ENCODE measurements around the gene THSD4.
"Not testable (repeated sequence)": the region's sequence is repeated elsewhere in the genome, so short reads cannot be mapped to it uniquely, and the experiment has no call there.

The THSD4 gene

GRCh38 chr15:71212146-71212545 is 96.9 kb downstream of the THSD4 start:
- Histone ChIP-seq H3K36me3 (ENCODE audit: control insufficient read depth, insufficient read depth, low read length) (no peaks in the 10 kb centered on the region), H3K4me3 (ENCODE audit: low read length) (no peak overlapping the region), H3K27me3 (ENCODE audit: control insufficient read depth, insufficient read depth, low read length) (no peaks in the 10 kb centered on the region), H3K9ac (ENCODE audit: low read length) (no peak overlapping the region), H3K9me3 (ENCODE audit: control insufficient read depth, low read length) (no peaks in the 10 kb centered on the region), H3K4me1 (ENCODE audit: control insufficient read depth, insufficient read depth, low read length) (no peaks in the 10 kb centered on the region)

DNA sequence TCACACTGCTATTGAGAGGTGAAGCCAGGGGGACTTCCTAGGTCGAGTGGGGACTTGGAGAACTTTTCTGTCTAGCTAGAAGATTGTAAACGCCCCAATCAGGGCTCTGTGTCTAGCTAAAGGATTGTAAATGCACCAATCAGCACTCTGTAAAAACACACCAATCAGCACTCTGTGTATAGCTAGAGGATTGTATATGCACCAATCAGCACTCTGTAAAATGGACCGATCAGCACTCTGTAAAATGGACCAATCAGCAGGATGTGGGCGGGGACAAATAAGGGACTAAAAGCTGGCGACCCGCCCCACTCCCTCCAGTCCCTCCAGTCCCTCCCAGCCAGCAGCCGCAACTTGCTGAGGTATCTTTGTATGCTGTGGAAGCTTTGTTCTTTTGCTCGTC is 98.7 kb downstream of the THSD4 start:
- H3K36me3 ChIP-seq (ENCODE audit: control insufficient read depth, insufficient read depth, low read length); H3K4me3 ChIP-seq (ENCODE audit: low read length); H3K4me1 ChIP-seq (ENCODE audit: control insufficient read depth, insufficient read depth, low read length); H3K9ac ChIP-seq (ENCODE audit: low read length); H3K27me3 ChIP-seq (ENCODE audit: control insufficient read depth, insufficient read depth, low read length); H3K9me3 ChIP-seq (ENCODE audit: control insufficient read depth, low read length): not testable (repeated sequence)

GRCh38 chr15:71215126-71215894 is 100.0 kb downstream of the THSD4 start:
- H3K27me3 ChIP-seq (ENCODE audit: control insufficient read depth, insufficient read depth, low read length): no peaks in the 10 kb centered on the region
- H3K9me3 ChIP-seq (ENCODE audit: control insufficient read depth, low read length): no peaks in the 10 kb centered on the region
- H3K4me3 ChIP-seq (ENCODE audit: low read length): no peak overlapping the region
- no peaks in the 10 kb centered on the region for H3K4me1 ChIP-seq (ENCODE audit: control insufficient read depth, insufficient read depth, low read length)
- no peak overlapping the region for H3K9ac ChIP-seq (ENCODE audit: low read length)
- no peaks in the 10 kb centered on the region for H3K36me3 ChIP-seq (ENCODE audit: control insufficient read depth, insufficient read depth, low read length)

GRCh38 chr15:71218272-71218805 is 103.1 kb downstream of the THSD4 start:
- no peak overlapping the region for H3K4me3 ChIP-seq (ENCODE audit: low read length)
- no peak overlapping the region for H3K9ac ChIP-seq (ENCODE audit: low read length)
- H3K9me3 ChIP-seq (ENCODE audit: control insufficient read depth, low read length): no peaks in the 10 kb centered on the region
- H3K4me1 ChIP-seq (ENCODE audit: control insufficient read depth, insufficient read depth, low read length): peaks cover 4% of the 10 kb centered on the region
- no peaks in the 10 kb centered on the region for H3K36me3 ChIP-seq (ENCODE audit: control insufficient read depth, insufficient read depth, low read length)
- H3K27me3 ChIP-seq (ENCODE audit: control insufficient read depth, insufficient read depth, low read length): no peaks in the 10 kb centered on the region

- H3K4me1 ChIP-seq (ENCODE audit: control insufficient read depth, insufficient read depth, low read length): peaks cover 12% of the 10 kb centered on the region
- no peaks in the 10 kb centered on the region for H3K27me3 ChIP-seq (ENCODE audit: control insufficient read depth, insufficient read depth, low read length)
- H3K36me3 ChIP-seq (ENCODE audit: control insufficient read depth, insufficient read depth, low read length): no peaks in the 10 kb centered on the region
- H3K4me3 ChIP-seq (ENCODE audit: low read length): no peak overlapping the region
- H3K9ac ChIP-seq (ENCODE audit: low read length): no peak overlapping the region
- H3K9me3 ChIP-seq (ENCODE audit: control insufficient read depth, low read length): no peaks in the 10 kb centered on the region
Observed at GRCh38 chr15:71219101-71219500, 103.8 kb downstream of the THSD4 start.

- no peak overlapping the region for H3K9ac ChIP-seq (ENCODE audit: low read length)
- no peaks in the 10 kb centered on the region for H3K27me3 ChIP-seq (ENCODE audit: control insufficient read depth, insufficient read depth, low read length)
- H3K36me3 ChIP-seq (ENCODE audit: control insufficient read depth, insufficient read depth, low read length): no peaks in the 10 kb centered on the region
- no peak overlapping the region for H3K4me3 ChIP-seq (ENCODE audit: low read length)
- H3K4me1 ChIP-seq (ENCODE audit: control insufficient read depth, insufficient read depth, low read length): peaks cover 12% of the 10 kb centered on the region
- H3K9me3 ChIP-seq (ENCODE audit: control insufficient read depth, low read length): no peaks in the 10 kb centered on the region
Observed at GRCh38 chr15:71219645-71220044, 104.4 kb downstream of the THSD4 start.

GRCh38 chr15:71220828-71221227 is 105.6 kb downstream of the THSD4 start:
- Histone ChIP-seq H3K36me3 (ENCODE audit: control insufficient read depth, insufficient read depth, low read length) (no peaks in the 10 kb centered on the region), H3K4me1 (ENCODE audit: control insufficient read depth, insufficient read depth, low read length) (peaks cover 12% of the 10 kb centered on the region), H3K9ac (ENCODE audit: low read length) (no peak overlapping the region), H3K27me3 (ENCODE audit: control insufficient read depth, insufficient read depth, low read length) (no peaks in the 10 kb centered on the region), H3K4me3 (ENCODE audit: low read length) (no peak overlapping the region), H3K9me3 (ENCODE audit: control insufficient read depth, low read length) (no peaks in the 10 kb centered on the region)

DNA sequence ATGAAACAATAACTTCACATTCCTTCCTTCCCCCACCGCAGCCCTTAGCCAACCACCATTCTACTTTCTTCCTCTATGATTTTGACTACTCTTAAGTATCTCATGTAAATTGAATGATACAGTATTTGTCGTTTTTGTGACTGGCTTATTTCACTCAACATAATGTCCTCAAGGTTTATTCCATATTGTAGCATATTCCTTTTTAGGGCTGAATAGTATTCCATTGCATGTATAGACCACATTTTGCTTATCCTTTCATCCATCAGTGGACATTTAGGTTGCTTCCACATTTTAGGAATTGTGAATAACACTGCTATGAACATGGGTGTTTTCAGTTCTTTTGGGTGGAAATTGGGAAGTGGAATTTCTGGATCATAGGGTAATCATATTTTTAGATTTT is 106.1 kb downstream of the THSD4 start:
- Histone ChIP-seq H3K9ac (ENCODE audit: low read length) (no peak overlapping the region), H3K4me3 (ENCODE audit: low read length) (no peak overlapping the region), H3K27me3 (ENCODE audit: control insufficient read depth, insufficient read depth, low read length) (no peaks in the 10 kb centered on the region), H3K36me3 (ENCODE audit: control insufficient read depth, insufficient read depth, low read length) (no peaks in the 10 kb centered on the region), H3K4me1 (ENCODE audit: control insufficient read depth, insufficient read depth, low read length) (peaks cover 12% of the 10 kb centered on the region), H3K9me3 (ENCODE audit: control insufficient read depth, low read length) (no peaks in the 10 kb centered on the region)

GRCh38 chr15:71223516-71223915 is 108.2 kb downstream of the THSD4 start:
- Histone ChIP-seq H3K36me3 (ENCODE audit: control insufficient read depth, insufficient read depth, low read length) (no peaks in the 10 kb centered on the region), H3K27me3 (ENCODE audit: control insufficient read depth, insufficient read depth, low read length) (no peaks in the 10 kb centered on the region), H3K9ac (ENCODE audit: low read length) (no peak overlapping the region), H3K4me3 (ENCODE audit: low read length) (no peak overlapping the region), H3K4me1 (ENCODE audit: control insufficient read depth, insufficient read depth, low read length) (peaks cover 12% of the 10 kb centered on the region), H3K9me3 (ENCODE audit: control insufficient read depth, low read length) (no peaks in the 10 kb centered on the region)

DNA sequence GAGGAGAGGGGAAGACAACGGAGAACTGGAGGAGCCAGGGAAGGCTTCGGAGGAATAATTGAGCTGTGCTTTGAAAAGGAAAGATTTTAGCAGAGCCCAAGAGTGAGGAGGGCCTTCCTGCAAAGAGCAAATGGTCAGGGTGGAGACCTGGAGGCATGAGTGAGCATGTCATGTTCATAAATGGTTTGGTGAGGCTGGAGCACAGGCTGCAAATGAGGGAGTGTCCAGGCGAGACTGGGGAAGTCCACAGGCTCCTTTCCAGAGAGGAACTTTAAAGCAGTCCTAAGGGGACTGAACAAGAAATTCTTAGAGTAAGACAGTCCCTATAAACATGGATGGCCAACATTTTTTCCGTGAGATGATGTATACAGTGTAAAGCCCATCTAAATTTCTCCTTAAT is 108.8 kb downstream of the THSD4 start:
- Histone ChIP-seq H3K9ac (ENCODE audit: low read length) (no peak overlapping the region), H3K27me3 (ENCODE audit: control insufficient read depth, insufficient read depth, low read length) (no peaks in the 10 kb centered on the region), H3K4me1 (ENCODE audit: control insufficient read depth, insufficient read depth, low read length) (peaks cover 12% of the 10 kb centered on the region), H3K9me3 (ENCODE audit: control insufficient read depth, low read length) (no peaks in the 10 kb centered on the region), H3K36me3 (ENCODE audit: control insufficient read depth, insufficient read depth, low read length) (no peaks in the 10 kb centered on the region), H3K4me3 (ENCODE audit: low read length) (no peak overlapping the region)

DNA sequence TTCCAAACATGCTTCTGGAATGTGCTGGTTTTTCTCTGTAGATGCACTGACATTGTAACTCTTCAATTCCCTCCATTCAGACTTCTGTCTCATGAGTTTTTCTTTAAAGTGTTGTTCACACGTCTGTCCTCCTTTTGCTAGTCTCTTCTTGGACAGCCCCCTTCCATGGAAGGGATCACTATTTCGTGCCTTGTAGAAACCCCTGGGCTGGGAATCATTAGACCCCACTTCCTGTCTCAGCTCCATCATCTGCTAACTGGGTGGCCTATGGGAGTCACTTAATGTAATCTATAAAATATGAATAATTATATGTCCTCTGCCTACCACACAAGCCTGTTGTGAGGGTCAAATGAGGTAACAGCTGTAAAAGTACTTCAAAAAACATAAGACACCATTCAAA is 110.6 kb downstream of the THSD4 start:
- Histone ChIP-seq H3K27me3 (ENCODE audit: control insufficient read depth, insufficient read depth, low read length) (no peaks in the 10 kb centered on the region), H3K4me1 (ENCODE audit: control insufficient read depth, insufficient read depth, low read length) (peaks cover 22% of the 10 kb centered on the region), H3K36me3 (ENCODE audit: control insufficient read depth, insufficient read depth, low read length) (no peaks in the 10 kb centered on the region), H3K9ac (ENCODE audit: low read length) (no peak overlapping the region), H3K9me3 (ENCODE audit: control insufficient read depth, low read length) (no peaks in the 10 kb centered on the region), H3K4me3 (ENCODE audit: low read length) (no peak overlapping the region)

GRCh38 chr15:71226536-71227455 is 111.5 kb downstream of the THSD4 start:
- H3K36me3 ChIP-seq (ENCODE audit: control insufficient read depth, insufficient read depth, low read length): no peaks in the 10 kb centered on the region
- H3K4me1 ChIP-seq (ENCODE audit: control insufficient read depth, insufficient read depth, low read length): peaks cover 32% of the 10 kb centered on the region
- H3K9me3 ChIP-seq (ENCODE audit: control insufficient read depth, low read length): no peaks in the 10 kb centered on the region
- no peak overlapping the region for H3K9ac ChIP-seq (ENCODE audit: low read length)
- H3K4me3 ChIP-seq (ENCODE audit: low read length): no peak overlapping the region
- no peaks in the 10 kb centered on the region for H3K27me3 ChIP-seq (ENCODE audit: control insufficient read depth, insufficient read depth, low read length)
